Right lobe of liver (tissue), 6 donors: ENCODE data around the gene EBP. TPM values are rescaled to one million over a fixed set of nuclear protein-coding genes. Genes with fewer than 3 reads are reported as not detected.
"Not testable (repeated sequence)": the region's sequence is repeated elsewhere in the genome, so short reads cannot be mapped to it uniquely, and the experiment has no call there.

Experiments used
- ATAC-seq, 4 donors: fragments of 200-7000 bp; cut with Tn5 transposase; one replicate each; pipeline ENCODE4 v1.9.1; 2020; ENCODE audit warnings: mild to moderate bottlenecking in 4 of 4, moderate library complexity in 4 of 4
- DNase-seq, 3 donors: peaks; one replicate each; pipeline ENCODE4 v3.0.0-alpha.2; 2020
- H3K27ac ChIP-seq, 3 donors: fragments of 200-600 bp; one replicate each; pipeline ENCODE4 v1.8.0; 2022
- H3K27me3 ChIP-seq, 2 donors: fragments of 200-600 bp; one replicate each; pipeline ENCODE4 v1.8.0; 2022
- H3K36me3 ChIP-seq, 4 donors: fragments of 200-600 bp; sonication (generic) in 1 of 4; one replicate each; pipeline versions ENCODE4 v1.5.1 to v1.8.0; 2017 to 2022; ENCODE audit warnings: control low read depth in 1 of 4
- H3K4me1 ChIP-seq, 4 donors: fragments of 200-600 bp; sonication (generic) in 1 of 4; one replicate each; pipeline versions ENCODE4 v1.5.1 to v1.8.0; 2017 to 2022; ENCODE audit warnings: control low read depth in 1 of 4
- H3K4me3 ChIP-seq, 3 donors: fragments of 200-600 bp; one replicate each; pipeline ENCODE4 v1.8.0; 2022
- H3K9me3 ChIP-seq, 4 donors: fragments of 200-600 bp; sonication (generic) in 1 of 4; one replicate each; pipeline versions ENCODE4 v1.5.1 to v1.8.0; 2017 to 2022; ENCODE audit warnings: control low read depth in 1 of 4
- CTCF ChIP-seq, 4 donors: fragments of 200-600 bp in 3 of 4; fragments of 450-650 bp in 1 of 4; IDR thresholded peaks; one replicate each; pipeline versions ENCODE4 v1.5.1 to v1.8.0; 2016 to 2022; ENCODE audit warnings: antibody characterized with exemption in 4 of 4, mild to moderate bottlenecking in 2 of 4
- POLR2A ChIP-seq: fragments of 450-650 bp; IDR thresholded peaks from one replicate; pipeline ENCODE4 v1.6.1; 2017; ENCODE audit warnings: antibody characterized with exemption, mild to moderate bottlenecking
- WGBS: methylation state at CpG from one replicate; pipeline ENCODE4 v1.1.6; 2018; ENCODE audit warnings: low coverage, low lambda C conversion rate; ENCODE audit not compliant: insufficient coverage; ENCODE audit errors: missing lambda C conversion rate; 5-methylcytosine and 5-hydroxymethylcytosine counted together
- intact Hi-C, 2 donors: fragments of 100-400 bp; cut with DNase I; formaldehyde crosslinking; loops; one replicate each; pipeline versions ENCODE4 v1.11.2 to v1.14.1; 2022
- total RNA-seq, 6 experiments: library from RNA; depleted of rRNA in 2 of 6; stranded (reverse); fragments of >200 nt in 2 of 6; fragmentation: NEBNext Ultra II Directional in 3 of 6; extraction: Animal tissue kit (Norgen Biotek cat#: 25700) in 3 of 6; gene quantifications; one replicate each; pipeline versions ENCODE4 v1.1.0 to v1.2.4, GENCODE V29; 2016 to 2023
- donor health status: DM: no; HTN: yes; CAD: no.
- donor health status: DM: no; HTN: no; CAD: no.
- donor health status: DM: no; HTN: no; CAD: no.
- donor health status: DM: no; HTN: yes; CAD: no.
- donor health status: DM: no; HTN: yes; CAD: no.

EBP gene
- total RNA-seq, 6 experiments from 2014 or later: 150 to 276 (median 225) TPM

- no peak for DNase-seq
- 50% methylated on average over 7 of the region's 12 CpGs for WGBS
- Histone ChIP-seq H3K27me3 (no peaks in the 10 kb centered on the region), H3K9me3 (no peaks in the 10 kb centered on the region), H3K4me1 (no peaks in the 10 kb centered on the region), H3K36me3 (peaks cover 0 to 21% (median 11%) of the 10 kb centered on the region in 4 donors), H3K4me3 (peak overlapping the region in 2 of 3 donors; percentile 52 to 58), H3K27ac (no peak overlapping the region)
- no peak for TF ChIP-seq CTCF (IDR thresholded peaks at IDR 0.05)
- no peak for TF ChIP-seq POLR2A
- intact Hi-C loops: no loop called here
- ATAC-seq: no peak
These were observed 2.1 kb downstream of the EBP start for GRCh38 chrX:48523682-48524081.

GRCh38 chrX:48525853-48526252 is 4.2 kb downstream of the EBP start:
- H3K4me3 ChIP-seq, H3K27me3 ChIP-seq, H3K27ac ChIP-seq, ATAC-seq, H3K9me3 ChIP-seq, DNase-seq, H3K4me1 ChIP-seq, intact Hi-C loops: not testable (repeated sequence)
- peaks cover 0 to 21% (median 11%) of the 10 kb centered on the region in 4 donors for H3K36me3 ChIP-seq
- 35% methylated on average over 2 of the region's 8 CpGs for WGBS

GRCh38 chrX:48530736-48531135 is 9.1 kb downstream of the EBP start:
- no peak for ATAC-seq

GRCh38 chrX:48531358-48531959 is 9.9 kb downstream of the EBP start:
- peak in 1 of 4 donors; percentile 59 for ATAC-seq
- Histone ChIP-seq H3K27ac (no peak overlapping the region), H3K27me3 (no peaks in the 10 kb centered on the region), H3K9me3 (no peaks in the 10 kb centered on the region), H3K4me1 (no peaks in the 10 kb centered on the region), H3K36me3 (peaks cover 0 to 20% (median 11%) of the 10 kb centered on the region in 4 donors), H3K4me3 (no peak overlapping the region)
- DNase-seq: no peak
- TF ChIP-seq CTCF (IDR thresholded peaks at IDR 0.05) (no peak), POLR2A (no peak)
- WGBS: 48% methylated on average over 4 of the region's 5 CpGs
- intact Hi-C loops: no loop called here

More at GRCh38 chrX:48530736-48531135, 9.1 kb downstream of the EBP start:
- no peaks in the 10 kb centered on the region for H3K4me1 ChIP-seq
- DNase-seq: no peak
- no peak overlapping the region for H3K4me3 ChIP-seq
- H3K9me3 ChIP-seq: no peaks in the 10 kb centered on the region
- intact Hi-C loops: no loop called here
- no peak overlapping the region for H3K27ac ChIP-seq
- no peak for TF ChIP-seq POLR2A
- TF ChIP-seq CTCF (IDR thresholded peaks at IDR 0.05): no peak
- H3K27me3 ChIP-seq: no peaks in the 10 kb centered on the region
- peaks cover 0 to 21% (median 11%) of the 10 kb centered on the region in 4 donors for H3K36me3 ChIP-seq
- WGBS: 68% methylated on average over 3 of the region's 3 CpGs

GRCh38 chrX:48532161-48532560 is 10.6 kb downstream of the EBP start:
- no peaks in the 10 kb centered on the region for H3K4me1 ChIP-seq
- peaks cover 0 to 12% (median 7%) of the 10 kb centered on the region in 4 donors for H3K36me3 ChIP-seq
- intact Hi-C loops: no loop called here
- H3K9me3 ChIP-seq: no peaks in the 10 kb centered on the region
- DNase-seq: no peak
- ATAC-seq: no peak
- H3K4me3 ChIP-seq: no peak overlapping the region
- no CpG with 5 or more reads among the region's 1 CpG for WGBS
- H3K27ac ChIP-seq: no peak overlapping the region
- no peaks in the 10 kb centered on the region for H3K27me3 ChIP-seq
- TF ChIP-seq POLR2A: no peak
- no peak for TF ChIP-seq CTCF (IDR thresholded peaks at IDR 0.05)
